ENCODE measurements around the gene NBPF1. TPM values are rescaled to one million over a fixed set of nuclear protein-coding genes. Genes with fewer than 3 reads are reported as not detected.

Gene NBPF1
- total and polyA plus RNA-seq, 9 of the 15 experiments (the other 6 are each of a cell fraction or from before 2014, with no cell fraction given), result 5.2 to 42.6 (median 24.1) TPM

GRCh38 chr1:16644482-16645270 is 31.3 kb upstream of the NBPF1 start (continued):
- TF ChIP-seq ZMIZ1 (IDR thresholded peaks at IDR 0.05; ENCODE audit: low read depth in 2 of 2, low read length in 2 of 2), result peak; percentile 60 to 69; a peak in 3 of 4 replicates
- TF ChIP-seq SIN3A (IDR thresholded peaks at IDR 0.05; ENCODE audit: borderline replicate concordance in 2 of 2, control insufficient read depth in 1 of 2, low read depth in 2 of 2, low read length in 2 of 2), result peak in 1 of 2 experiments; percentile 95; a peak in 3 of 4 replicates
- TF ChIP-seq ZNF695 (CRISPR knock-in tag; IDR thresholded peaks at IDR 0.05), result peak; percentile 76; the same call in 1 of the 2 replicates
- TF ChIP-seq CBX3 (IDR thresholded peaks at IDR 0.05; ENCODE audit: borderline replicate concordance in 1 of 2, low read length in 2 of 2), result peak in 1 of 2 experiments; percentile 93; a peak in 2 of 3 replicates
- TF ChIP-seq RBBP5 (IDR thresholded peaks at IDR 0.05; ENCODE audit: borderline replicate concordance, insufficient read depth, low read length, poor library complexity, severe bottlenecking), result peak; percentile 99
- TF ChIP-seq POLR2A (conservative IDR thresholded peaks at IDR 0.05), result peak; percentile 84
- TF ChIP-seq ZNF561 (CRISPR knock-in tag; conservative IDR thresholded peaks at IDR 0.05), result 0 out of 2 replicates have a peak, but pooled peaks have one; percentile 22
- peak; percentile 53; the same call in 1 of the 2 replicates for TF ChIP-seq JUNB (CRISPR knock-in tag; conservative IDR thresholded peaks at IDR 0.05)
- TF ChIP-seq RHOXF2B (CRISPR knock-in tag; conservative IDR thresholded peaks at IDR 0.05), result 0 out of 2 replicates have a peak, but pooled peaks have one; percentile 59
- TF ChIP-seq FOXK1 (CRISPR knock-in tag; IDR thresholded peaks at IDR 0.05; ENCODE audit: borderline replicate concordance), result peak; percentile 90; the same call in 1 of the 2 replicates
- peak; percentile 66; the same call in 1 of the 2 replicates for TF ChIP-seq ZNF384 (IDR thresholded peaks at IDR 0.05; ENCODE audit: low read depth, low read length)
- peak; percentile 49; the same call in 1 of the 2 replicates for TF ChIP-seq ZSCAN32 (CRISPR knock-in tag; IDR thresholded peaks at IDR 0.05)
- 0 out of 2 replicates have a peak, but pooled peaks have one; percentile 32 for TF ChIP-seq RBM14 (IDR thresholded peaks at IDR 0.05; ENCODE audit: borderline replicate concordance, insufficient read depth, low read depth, low read length)
- TF ChIP-seq ZNF75A (CRISPR knock-in tag; IDR thresholded peaks at IDR 0.05), result peak; percentile 68; the same call in 1 of the 2 replicates
- TF ChIP-seq CCAR2 (IDR thresholded peaks at IDR 0.05; ENCODE audit: low read depth, low read length), result 0 out of 2 replicates have a peak, but pooled peaks have one; percentile 82
- TF ChIP-seq MITF (IDR thresholded peaks at IDR 0.05), result peak; percentile 93; the same call in 1 of the 2 replicates
- peak; percentile 97 for TF ChIP-seq MYC (IDR thresholded peaks at IDR 0.05; ENCODE audit: low read depth, low read length)
- peak; percentile 56 for TF ChIP-seq MYC (CRISPR knock-in tag; IDR thresholded peaks at IDR 0.05; ENCODE audit: borderline replicate concordance, low read depth)
- TF ChIP-seq STAT6 (CRISPR knock-in tag; IDR thresholded peaks at IDR 0.05), result peak; percentile 99
